HG02763 (cell line): ENCODE measurements around the gene OSBPL7.

Experiments
- ATAC-seq: cut with Tn5 transposase; IDR thresholded peaks from one replicate; pipeline ENCODE4 v1.9.1; 2021; ENCODE audit warnings: mild to moderate bottlenecking, moderate library complexity; ENCODE audit not compliant: unreplicated experiment

OSBPL7 gene

GRCh38 chr17:47821424-47822391 is at the start of gene OSBPL7:
OSBPL7 (minus strand) TSS chr17:47821794; CDS start chr17:47820278, 1,516 bp downstream.
- ATAC-seq, result peak; percentile 84

GRCh38 chr17:47871048-47871447 is 49.5 kb upstream of the OSBPL7 start:
- no peak for ATAC-seq

- ATAC-seq, result no peak
These were observed 48.5 kb upstream of the OSBPL7 start for GRCh38 chr17:47870056-47870455.

- ATAC-seq, result no peak
These were observed 47.5 kb upstream of the OSBPL7 start for GRCh38 chr17:47869114-47869513.

- no peak for ATAC-seq
These were observed 46.4 kb upstream of the OSBPL7 start for GRCh38 chr17:47867813-47868533.

GRCh38 chr17:47866941-47867340 is 45.3 kb upstream of the OSBPL7 start:
- no peak for ATAC-seq

GRCh38 chr17:47864791-47865216 is 43.2 kb upstream of the OSBPL7 start:
- no peak for ATAC-seq

- no peak for ATAC-seq
These were observed 41.2 kb upstream of the OSBPL7 start for GRCh38 chr17:47862621-47863440.

GRCh38 chr17:47860386-47860785 is 38.8 kb upstream of the OSBPL7 start:
- no peak for ATAC-seq

- no peak for ATAC-seq
These were observed 36.2 kb upstream of the OSBPL7 start for GRCh38 chr17:47857551-47858455.

- no peak for ATAC-seq
These were observed 35.2 kb upstream of the OSBPL7 start for GRCh38 chr17:47856830-47857229.

GRCh38 chr17:47855737-47856136 is 34.1 kb upstream of the OSBPL7 start:
- ATAC-seq, result no peak

- ATAC-seq, result no peak
These were observed 32.0 kb upstream of the OSBPL7 start for GRCh38 chr17:47853616-47854015.

- no peak for ATAC-seq
These were observed 30.7 kb upstream of the OSBPL7 start for GRCh38 chr17:47852113-47852949.

GRCh38 chr17:47851764-47852112 is 30.1 kb upstream of the OSBPL7 start:
- no peak for ATAC-seq

- ATAC-seq, result no peak
These were observed 29.3 kb upstream of the OSBPL7 start, which contains the start of gene SP6 for GRCh38 chr17:47850692-47851573. SP6 (minus strand) TSS chr17:47851163; CDS start chr17:47848429, 2,734 bp downstream.

GRCh38 chr17:47850373-47850691 is 28.7 kb upstream of the OSBPL7 start:
- no peak for ATAC-seq

- no peak for ATAC-seq
These were observed 26.6 kb upstream of the OSBPL7 start for GRCh38 chr17:47848198-47848513.
